ENCODE results near the gene TM9SF2. TPM values are rescaled to one million over a fixed set of nuclear protein-coding genes. Genes with fewer than 3 reads are reported as not detected.

TM9SF2 gene
- total RNA-seq, 1 donor from 2014 or later = 74.1 TPM

GRCh38 chr13:99555149-99555548, 53.9 kb downstream of the TM9SF2 start:
- no peak for TF ChIP-seq CTCF (IDR thresholded peaks at IDR 0.05; ENCODE audit: partially characterized antibody, unreplicated experiment)
- peaks cover 2% of the 10 kb centered on the region for H3K9me3 Mint-ChIP-seq (ENCODE audit: unreplicated experiment)
- DNase-seq = no peak
- H3K27me3 Mint-ChIP-seq (ENCODE audit: unreplicated experiment) = no peaks in the 10 kb centered on the region
- H3K27ac Mint-ChIP-seq (ENCODE audit: unreplicated experiment) = no peak overlapping the region
- H3K36me3 Mint-ChIP-seq (ENCODE audit: unreplicated experiment) = no peaks in the 10 kb centered on the region
- H3K4me1 Mint-ChIP-seq (ENCODE audit: low read depth, unreplicated experiment) = no peaks in the 10 kb centered on the region
- H3K4me3 Mint-ChIP-seq (ENCODE audit: unreplicated experiment) = no peak overlapping the region

- Mint-ChIP-seq H3K27me3 (ENCODE audit: unreplicated experiment) (no peaks in the 10 kb centered on the region), H3K27ac (ENCODE audit: unreplicated experiment) (no peak overlapping the region), H3K4me3 (ENCODE audit: unreplicated experiment) (no peak overlapping the region), H3K4me1 (ENCODE audit: low read depth, unreplicated experiment) (no peaks in the 10 kb centered on the region), H3K36me3 (ENCODE audit: unreplicated experiment) (no peaks in the 10 kb centered on the region), H3K9me3 (ENCODE audit: unreplicated experiment) (peaks cover 2% of the 10 kb centered on the region)
- DNase-seq = no peak
- no peak for TF ChIP-seq CTCF (IDR thresholded peaks at IDR 0.05; ENCODE audit: partially characterized antibody, unreplicated experiment)
These were observed 55.7 kb downstream of the TM9SF2 start for GRCh38 chr13:99556867-99557443.

- no peaks in the 10 kb centered on the region for H3K27me3 Mint-ChIP-seq (ENCODE audit: unreplicated experiment)
- peaks cover 2% of the 10 kb centered on the region for H3K9me3 Mint-ChIP-seq (ENCODE audit: unreplicated experiment)
- H3K4me3 Mint-ChIP-seq (ENCODE audit: unreplicated experiment) = no peak overlapping the region
- H3K27ac Mint-ChIP-seq (ENCODE audit: unreplicated experiment) = no peak overlapping the region
- no peak for TF ChIP-seq CTCF (IDR thresholded peaks at IDR 0.05; ENCODE audit: partially characterized antibody, unreplicated experiment)
- H3K4me1 Mint-ChIP-seq (ENCODE audit: low read depth, unreplicated experiment) = no peaks in the 10 kb centered on the region
- H3K36me3 Mint-ChIP-seq (ENCODE audit: unreplicated experiment) = no peaks in the 10 kb centered on the region
- DNase-seq = no peak
These were observed 57.4 kb downstream of the TM9SF2 start for GRCh38 chr13:99558570-99559180.

GRCh38 chr13:99559560-99559959, 58.3 kb downstream of the TM9SF2 start:
- TF ChIP-seq CTCF (IDR thresholded peaks at IDR 0.05; ENCODE audit: partially characterized antibody, unreplicated experiment) = no peak
- no peak overlapping the region for H3K27ac Mint-ChIP-seq (ENCODE audit: unreplicated experiment)
- no peak overlapping the region for H3K4me3 Mint-ChIP-seq (ENCODE audit: unreplicated experiment)
- H3K9me3 Mint-ChIP-seq (ENCODE audit: unreplicated experiment) = peaks cover 2% of the 10 kb centered on the region
- DNase-seq = no peak
- H3K4me1 Mint-ChIP-seq (ENCODE audit: low read depth, unreplicated experiment) = no peaks in the 10 kb centered on the region
- no peaks in the 10 kb centered on the region for H3K36me3 Mint-ChIP-seq (ENCODE audit: unreplicated experiment)
- H3K27me3 Mint-ChIP-seq (ENCODE audit: unreplicated experiment) = no peaks in the 10 kb centered on the region

- no peak for DNase-seq
- Mint-ChIP-seq H3K27me3 (ENCODE audit: unreplicated experiment) (no peaks in the 10 kb centered on the region), H3K4me3 (ENCODE audit: unreplicated experiment) (no peak overlapping the region), H3K9me3 (ENCODE audit: unreplicated experiment) (peaks cover 4% of the 10 kb centered on the region), H3K27ac (ENCODE audit: unreplicated experiment) (no peak overlapping the region), H3K36me3 (ENCODE audit: unreplicated experiment) (peaks cover 11% of the 10 kb centered on the region), H3K4me1 (ENCODE audit: low read depth, unreplicated experiment) (no peaks in the 10 kb centered on the region)
- TF ChIP-seq CTCF (IDR thresholded peaks at IDR 0.05; ENCODE audit: partially characterized antibody, unreplicated experiment) = no peak
These were observed 62.1 kb downstream of the TM9SF2 start for GRCh38 chr13:99563404-99563803.

Data from glutamatergic neuron (in vitro differentiated cells).